HG03025 (cell line): Measurements from ENCODE around the gene SLC38A9.
"Not testable (repeated sequence)": the region's sequence is repeated elsewhere in the genome, so short reads cannot be mapped to it uniquely, and the experiment has no call there.

Experiments used
- ATAC-seq: cut with Tn5 transposase; IDR thresholded peaks from one replicate; pipeline ENCODE4 v1.9.1; 2021; ENCODE audit warnings: mild to moderate bottlenecking, moderate library complexity; ENCODE audit not compliant: unreplicated experiment, low FRiP score

The SLC38A9 gene

DNA sequence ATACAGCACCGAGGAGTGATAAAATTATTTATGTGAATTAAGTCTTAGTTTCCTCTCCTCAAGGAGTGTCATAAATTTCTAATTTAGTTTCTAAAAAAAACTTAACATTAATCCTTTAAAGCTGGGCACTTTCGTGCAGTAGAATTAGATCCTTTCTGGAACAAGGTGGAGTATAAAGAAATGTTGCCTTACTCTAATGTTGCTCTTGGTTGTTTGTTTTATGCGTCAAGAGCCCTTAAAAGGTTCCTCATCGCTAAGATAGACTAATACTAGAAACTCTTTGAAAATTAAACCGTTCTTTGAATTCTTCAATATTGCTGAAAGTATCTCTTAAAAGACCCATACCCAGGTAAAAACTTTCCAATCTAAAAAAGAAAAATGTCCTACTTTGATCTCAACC lies 93.8 kb downstream of the SLC38A9 start:
- ATAC-seq = no peak

DNA sequence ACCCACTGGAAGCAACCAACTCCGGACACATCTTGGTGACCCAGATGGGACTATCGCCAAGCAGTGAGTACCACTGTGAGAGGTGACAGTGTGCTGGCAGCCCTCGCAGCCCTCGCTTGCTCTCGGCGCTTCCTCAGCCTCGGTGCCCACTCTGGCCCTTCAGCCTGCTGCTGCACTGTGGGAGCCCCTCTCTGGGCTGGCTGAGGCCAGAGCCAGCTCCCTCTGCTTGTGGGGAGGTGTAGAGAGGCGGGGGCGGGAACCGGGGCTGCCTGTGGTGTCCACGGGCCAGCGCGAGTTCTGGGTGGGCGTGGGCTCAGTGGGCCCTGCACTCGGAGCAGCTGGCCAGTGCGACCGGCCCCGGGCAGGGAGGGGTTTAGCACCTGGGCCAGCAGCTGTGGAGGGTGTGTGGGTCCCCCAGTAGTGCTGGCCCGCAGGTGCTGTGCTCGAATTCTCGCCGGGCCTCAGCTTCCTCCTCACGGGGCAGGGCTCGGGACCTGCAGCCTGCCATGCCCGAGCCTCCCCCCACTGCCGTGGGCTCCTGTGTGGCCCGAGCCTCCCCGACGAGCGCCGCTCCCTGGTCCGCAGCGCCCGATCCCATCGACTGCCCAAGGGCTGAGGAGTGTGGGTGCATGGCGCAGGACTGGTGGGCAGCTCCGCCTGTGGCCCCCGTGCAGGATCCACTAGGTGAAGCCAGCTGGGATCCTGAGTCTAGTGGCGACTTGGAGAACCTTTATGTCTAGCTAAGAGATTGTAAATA lies 98.8 kb downstream of the SLC38A9 start:
- no peak for ATAC-seq

DNA sequence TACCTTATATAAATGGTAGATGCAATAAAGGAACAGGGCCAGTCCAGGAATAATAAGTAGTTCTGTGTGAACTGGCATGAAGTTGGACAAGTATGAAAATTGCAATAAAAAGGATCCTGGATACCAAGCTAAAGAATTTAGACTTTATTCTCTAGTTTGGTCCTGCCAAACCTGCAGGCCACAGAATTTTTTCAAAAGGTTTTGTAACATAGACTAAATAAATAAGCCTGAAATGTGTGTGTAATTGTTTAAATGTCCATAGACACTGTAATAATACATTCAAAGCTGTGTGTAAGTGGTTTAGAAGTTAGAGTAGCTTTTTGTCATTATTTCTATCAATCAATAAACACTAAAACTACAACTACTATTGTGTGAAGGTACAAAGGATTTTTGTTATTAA lies 101.6 kb downstream of the SLC38A9 start:
- ATAC-seq = no peak

DNA sequence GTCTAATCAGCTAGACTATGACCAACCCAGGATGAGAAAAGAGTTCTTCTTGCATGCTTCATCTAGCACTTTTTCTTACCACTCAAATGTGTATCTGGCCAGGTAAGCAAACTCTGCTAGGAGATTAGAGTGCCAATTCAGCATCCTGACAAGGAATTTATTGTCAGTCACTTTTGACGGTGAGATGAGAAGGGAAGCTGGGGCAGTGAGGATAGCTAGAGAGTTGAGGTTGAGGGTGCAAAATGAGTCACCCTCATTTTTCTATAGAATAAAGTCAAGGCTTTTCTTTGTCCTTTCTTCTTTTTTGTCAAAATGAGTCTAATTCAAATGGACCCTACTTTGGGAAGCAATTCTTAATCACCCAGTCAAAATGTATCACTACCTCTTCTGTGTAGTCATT lies 102.7 kb downstream of the SLC38A9 start:
- no peak for ATAC-seq

DNA sequence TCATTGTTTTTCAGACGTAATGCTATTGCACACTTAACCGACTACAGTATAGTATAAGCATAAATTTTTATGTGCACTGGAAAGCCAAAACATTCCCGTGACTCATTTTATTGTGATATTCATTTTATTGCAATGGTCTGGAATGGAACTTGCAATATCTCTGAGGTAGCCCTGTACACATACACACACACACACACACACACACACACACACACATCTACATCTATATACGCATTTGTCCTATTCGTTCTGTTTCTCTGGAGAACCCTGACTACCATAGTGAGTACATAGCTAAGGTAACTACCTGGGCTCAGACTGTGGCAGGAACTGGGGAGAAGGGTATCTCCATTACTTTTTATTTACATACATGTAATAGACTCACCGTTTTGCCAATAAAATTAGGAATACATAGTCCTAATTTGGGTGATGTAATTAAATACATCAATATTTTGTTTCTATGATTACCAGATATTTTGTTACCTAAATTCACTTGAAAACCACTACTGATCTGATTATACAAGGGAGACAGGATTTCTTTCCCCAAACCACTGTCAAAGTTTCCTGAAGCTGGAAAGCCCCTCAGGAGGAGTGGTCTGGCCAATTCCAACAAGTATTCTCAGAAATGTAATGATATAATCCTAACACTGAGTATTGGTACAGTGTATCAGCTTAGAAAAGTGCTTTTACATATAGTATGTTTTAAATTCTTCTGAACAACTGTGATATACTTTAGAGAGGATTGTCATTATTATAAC lies 103.4 kb downstream of the SLC38A9 start:
- no peak for ATAC-seq

DNA sequence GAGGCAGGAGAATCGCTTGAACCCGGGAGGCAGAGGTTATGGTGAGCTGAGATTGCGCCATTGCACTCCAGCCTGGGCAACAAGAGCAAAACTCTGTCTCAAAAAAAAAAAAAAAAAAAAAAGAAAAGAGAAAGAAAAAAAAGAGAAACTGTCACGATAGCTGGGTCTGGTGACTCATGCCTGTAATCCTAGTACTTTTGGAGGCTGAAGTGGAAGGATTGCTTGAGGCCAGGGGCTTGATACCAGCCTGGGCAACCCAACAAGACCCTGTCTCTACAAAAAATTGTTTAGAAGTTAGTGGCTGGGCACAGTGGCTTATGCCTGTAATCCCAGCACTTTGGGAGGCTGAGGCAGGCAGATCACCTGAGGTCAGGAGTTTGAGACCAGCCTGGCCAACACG lies 104.8 kb downstream of the SLC38A9 start:
- ATAC-seq = not testable (repeated sequence)

DNA sequence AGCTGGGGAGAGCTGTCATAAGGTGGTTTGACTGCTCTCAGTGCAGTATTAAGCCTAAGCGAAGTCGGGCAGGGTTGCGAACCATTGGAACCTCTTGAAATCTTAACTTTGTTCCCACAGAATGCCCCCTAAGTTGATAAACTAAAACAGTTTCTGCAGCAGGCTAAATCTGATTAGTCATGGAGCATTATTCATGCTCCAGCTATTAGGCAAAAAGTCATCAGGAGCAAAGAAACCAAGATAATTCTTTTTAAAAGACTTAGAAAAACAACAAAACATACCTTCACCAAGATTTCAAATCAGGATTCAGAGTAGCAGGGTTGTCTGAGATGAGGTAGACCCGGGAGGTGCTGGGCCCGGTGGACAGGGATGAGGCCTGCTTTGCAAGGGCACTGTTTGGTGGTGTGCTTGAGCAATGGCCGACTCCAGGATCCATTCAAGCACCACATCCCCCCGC lies 107.5 kb downstream of the SLC38A9 start:
- no peak for ATAC-seq

DNA sequence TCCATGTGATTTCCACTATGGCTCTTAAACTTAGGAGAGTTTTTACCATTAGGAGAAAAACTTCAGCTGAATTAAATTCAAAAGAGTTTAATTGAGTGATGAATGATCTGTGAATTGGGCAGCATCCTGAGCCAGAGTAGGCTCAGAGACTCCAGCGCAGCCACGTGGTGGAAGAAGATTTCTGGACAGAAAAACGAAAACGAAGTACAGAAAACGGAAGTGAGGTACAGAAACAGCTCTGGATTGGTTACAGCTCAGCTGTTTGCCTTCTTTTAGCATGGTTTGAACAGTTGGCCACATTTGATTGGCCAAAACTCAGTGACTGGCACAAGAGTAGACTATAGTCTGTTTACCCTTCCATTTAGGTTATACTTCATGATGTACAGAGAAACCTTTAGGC lies 108.2 kb downstream of the SLC38A9 start:
- ATAC-seq = no peak

DNA sequence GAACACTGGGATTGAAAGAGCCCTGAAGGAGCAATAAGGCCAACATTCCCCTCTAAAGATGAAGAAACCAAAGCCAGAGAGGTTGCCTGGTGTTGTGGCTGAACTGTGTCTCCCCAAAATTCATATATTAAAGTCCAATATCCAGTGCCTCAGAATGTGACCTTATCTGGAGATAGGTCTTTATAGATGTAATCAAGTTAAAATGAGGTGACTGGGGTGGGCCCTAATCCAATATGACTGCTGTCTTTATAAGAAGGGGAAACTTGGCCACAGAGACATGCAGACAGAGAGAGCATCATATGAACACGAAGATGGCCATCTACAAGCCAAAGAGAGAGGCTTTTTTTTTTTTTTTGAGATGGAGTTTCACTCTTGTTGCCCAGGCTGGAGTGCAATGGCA lies 110.5 kb downstream of the SLC38A9 start:
- no peak for ATAC-seq

DNA sequence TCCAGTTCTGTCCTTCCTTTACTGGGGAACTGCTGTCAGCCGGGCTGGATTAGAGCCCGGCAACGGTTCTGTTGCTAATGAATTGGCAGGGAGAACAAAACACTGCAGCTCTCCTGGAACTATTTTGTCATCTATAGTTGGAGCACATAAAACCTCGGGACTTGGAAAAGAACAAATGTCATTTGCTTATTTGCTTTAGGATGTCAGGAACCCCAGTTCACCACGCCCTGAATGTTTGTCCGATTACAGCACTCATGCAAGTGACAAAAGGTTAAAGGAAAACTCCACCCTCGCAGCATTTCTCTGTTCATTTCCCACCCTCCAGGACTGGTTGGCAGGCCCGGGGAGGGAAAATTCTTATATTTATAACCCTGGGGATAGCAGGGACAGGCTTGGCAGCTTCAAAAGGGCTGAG lies 110.9 kb downstream of the SLC38A9 start:
- no peak for ATAC-seq

DNA sequence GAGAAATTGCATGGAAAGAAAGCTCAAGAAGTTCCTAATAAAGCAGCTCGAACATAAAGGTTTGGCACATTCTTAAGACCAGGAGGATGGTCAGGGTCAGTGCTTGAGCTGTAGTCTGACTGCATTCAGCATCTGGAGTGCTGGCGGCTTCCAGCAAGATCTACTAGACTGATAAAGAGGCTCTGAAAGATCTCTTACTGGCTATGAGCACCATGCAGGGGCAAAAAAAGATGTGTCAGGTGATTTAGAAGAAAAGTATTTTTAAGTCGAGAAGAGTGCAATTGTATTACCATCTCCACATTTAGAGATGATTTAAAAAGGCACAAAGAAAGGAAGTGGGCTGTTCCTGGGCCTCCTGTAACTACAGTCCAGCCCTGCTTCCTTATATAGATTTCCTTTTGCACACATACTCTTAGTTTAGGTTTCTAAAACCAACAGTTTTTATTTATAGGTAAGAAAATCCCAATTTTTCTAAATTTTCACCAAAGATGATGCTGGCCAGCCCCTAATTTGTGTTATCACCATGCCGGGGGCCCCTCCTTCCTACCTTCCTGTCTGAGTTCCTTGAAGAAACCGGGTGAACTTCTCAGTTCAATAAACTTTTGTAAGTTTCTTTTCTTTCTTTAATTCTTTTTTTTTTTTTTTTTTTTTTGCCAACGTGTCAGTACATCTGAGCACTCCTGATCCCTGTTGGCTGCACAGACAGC lies 111.5 kb downstream of the SLC38A9 start:
- ATAC-seq = no peak

DNA sequence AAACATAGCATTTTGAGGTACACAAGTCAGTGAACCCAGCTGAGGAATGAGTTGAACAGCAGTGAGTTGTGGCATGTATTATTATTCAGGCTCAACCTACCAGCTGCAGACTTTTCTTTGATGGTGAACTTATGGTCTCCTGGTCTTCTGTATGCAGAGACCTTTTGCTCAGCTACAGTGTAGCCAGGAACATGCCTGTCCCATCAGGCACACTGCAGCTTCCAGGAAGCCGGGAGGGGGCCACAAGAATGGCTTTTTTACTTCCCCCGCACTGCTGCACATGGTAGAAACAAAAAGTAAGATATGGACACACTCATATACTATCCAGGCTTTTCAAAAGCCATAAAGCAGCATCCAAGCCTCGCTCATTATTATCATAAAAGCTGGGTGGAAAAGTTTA lies 112.0 kb downstream of the SLC38A9 start:
- no peak for ATAC-seq

DNA sequence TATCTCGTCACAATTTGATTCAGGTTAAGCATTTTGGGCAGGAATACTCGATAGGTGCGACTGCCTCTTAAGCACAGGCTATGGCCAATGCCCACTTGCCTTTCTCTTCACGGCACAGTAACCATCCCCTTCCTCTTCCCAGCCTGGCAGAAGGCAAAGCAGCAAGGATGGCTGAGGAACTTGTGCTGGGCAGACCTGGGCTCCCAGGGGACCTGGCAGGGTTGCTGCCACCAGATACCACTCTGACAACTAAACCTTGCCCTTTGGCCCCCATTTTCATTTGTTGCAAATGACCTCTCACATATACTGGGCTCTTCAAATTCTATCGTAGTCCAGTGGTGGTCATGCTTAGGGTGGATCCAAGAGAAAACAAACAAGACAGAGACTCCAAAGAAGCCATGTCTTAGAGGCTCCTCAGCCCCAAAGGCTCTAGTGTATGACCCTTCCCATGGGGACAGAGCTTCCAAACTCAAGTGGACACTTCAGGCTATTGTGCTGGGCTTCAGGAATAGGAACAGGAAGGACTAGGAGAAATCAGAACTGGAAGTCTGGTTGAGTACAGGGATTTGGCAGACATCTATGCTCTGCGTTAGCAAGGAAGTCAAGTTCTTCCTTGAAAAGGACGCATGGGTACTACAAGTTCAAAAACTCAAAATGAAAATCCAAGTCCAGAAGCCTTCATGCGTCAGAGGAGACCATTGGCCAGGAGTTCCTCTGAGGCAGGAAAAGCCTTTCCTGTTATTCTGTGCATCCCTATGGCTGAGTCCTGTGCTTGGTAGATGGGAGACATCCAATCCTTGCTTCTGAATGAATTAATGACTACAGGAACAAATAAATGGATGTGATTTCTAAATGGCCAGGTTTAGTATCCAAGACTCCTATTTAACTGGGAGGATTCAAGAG lies 112.7 kb downstream of the SLC38A9 start:
- no peak for ATAC-seq

DNA sequence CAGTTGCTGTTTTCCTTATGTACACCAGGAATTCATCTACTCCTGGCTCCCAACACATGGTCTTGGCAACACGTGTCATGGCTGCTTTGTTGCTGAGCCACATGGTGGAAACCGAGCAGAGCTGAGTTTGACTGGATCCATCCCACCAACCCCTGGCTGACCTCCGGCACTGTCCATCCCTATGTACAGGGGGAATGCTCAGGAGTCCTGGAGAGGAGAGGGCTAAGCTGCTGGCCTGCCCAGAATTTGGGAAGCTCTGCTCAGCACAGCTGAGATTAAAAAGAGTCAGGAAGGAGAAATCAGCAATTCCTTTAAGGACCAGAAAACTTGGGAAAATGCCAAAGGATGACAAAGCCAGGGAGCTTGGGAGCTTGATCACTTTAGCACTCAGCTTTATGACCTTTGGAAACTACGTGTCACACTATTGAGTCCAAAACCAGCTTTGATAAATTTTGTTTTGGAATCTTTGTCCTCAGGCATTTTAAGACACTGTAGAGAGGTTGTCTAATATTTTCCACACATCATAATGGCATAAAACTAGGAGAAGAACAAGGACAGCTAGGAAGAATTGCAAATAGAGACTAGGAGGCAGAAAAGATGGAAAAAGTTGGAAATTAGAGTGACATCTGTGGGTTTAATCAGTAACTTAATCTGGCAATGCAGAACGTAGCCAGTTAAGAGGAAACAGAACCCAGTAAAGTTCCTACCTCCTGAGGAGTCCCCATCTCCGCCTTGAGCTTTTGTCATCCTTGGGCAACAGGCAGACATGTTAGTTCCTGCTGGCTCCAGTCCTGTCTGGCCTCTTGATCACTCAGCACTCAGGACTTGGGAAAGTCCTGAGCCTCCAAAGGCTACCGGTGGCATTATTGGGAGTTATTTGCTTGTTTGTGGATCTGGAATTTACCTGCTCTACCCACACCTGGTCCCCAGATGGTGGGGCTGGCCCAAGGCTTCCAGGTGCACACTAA lies 114.8 kb downstream of the SLC38A9 start:
- no peak for ATAC-seq

DNA sequence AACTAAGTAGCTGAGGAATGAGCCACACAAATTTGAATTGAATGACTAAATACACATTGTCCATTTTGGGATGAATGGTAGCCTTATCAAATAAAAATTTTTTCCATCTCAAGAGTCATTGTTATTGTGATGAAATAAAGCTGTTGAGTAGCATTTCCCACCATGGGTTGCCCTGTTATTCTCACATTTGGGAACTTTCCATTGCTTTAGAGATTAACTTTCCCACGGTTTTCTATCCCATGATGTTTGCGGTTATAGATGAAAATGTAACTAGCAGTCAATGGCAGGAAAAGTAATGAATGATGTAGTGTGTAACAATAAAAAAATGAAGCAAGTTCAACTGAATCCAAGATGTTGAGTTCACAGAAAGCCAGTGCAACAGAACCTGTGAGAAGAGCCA lies 117.5 kb downstream of the SLC38A9 start:
- no peak for ATAC-seq

DNA sequence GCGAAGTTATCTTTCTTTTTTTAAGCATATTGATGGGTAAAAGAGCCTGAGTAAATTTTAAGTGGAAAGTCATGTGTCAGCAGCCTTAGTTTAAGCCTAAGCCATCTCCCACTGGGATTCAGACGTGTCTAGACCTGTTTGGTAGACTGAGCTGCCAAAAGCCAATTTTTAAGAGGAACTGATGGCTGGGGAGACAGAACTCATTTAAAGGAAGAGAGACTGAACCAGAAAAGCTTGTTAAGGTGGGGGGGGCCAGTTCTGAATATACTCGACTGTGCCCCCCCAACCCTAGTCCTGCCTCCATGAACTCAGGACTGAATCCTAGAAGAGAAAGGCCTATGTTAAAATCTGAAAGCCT lies 119.0 kb downstream of the SLC38A9 start:
- ATAC-seq = no peak

DNA sequence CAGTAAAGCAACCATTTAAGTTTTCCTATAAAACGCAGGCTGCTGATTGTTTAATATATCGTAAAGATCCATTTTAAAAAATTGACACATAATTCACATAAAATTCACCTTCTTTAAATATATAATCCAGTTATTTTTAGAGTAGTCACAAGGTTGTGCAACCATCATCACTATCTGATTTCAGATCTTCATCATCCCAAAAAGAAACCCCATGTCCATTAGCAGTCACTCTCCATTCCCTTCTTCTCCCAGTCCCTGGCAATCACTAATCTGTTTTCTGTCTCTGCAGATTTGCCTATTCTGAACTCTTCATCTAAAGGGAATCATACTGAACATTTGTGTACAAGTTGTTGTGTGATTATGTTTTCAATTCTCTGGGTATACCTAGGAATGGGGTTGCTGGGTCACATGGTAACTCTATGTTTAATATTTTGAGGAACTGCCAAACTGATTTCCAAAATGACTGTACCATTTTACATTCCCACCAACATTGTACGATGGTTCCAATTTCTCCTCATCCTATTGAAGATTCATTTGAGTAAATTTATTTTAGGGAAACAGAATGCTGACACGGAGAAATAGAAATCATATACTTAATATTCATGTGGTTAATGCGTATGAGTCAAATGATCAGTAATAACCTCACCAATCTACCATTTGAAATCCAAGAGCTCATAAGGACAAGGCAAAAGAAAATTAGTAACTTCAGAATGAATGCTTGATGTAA lies 119.6 kb downstream of the SLC38A9 start:
- ATAC-seq = no peak

DNA sequence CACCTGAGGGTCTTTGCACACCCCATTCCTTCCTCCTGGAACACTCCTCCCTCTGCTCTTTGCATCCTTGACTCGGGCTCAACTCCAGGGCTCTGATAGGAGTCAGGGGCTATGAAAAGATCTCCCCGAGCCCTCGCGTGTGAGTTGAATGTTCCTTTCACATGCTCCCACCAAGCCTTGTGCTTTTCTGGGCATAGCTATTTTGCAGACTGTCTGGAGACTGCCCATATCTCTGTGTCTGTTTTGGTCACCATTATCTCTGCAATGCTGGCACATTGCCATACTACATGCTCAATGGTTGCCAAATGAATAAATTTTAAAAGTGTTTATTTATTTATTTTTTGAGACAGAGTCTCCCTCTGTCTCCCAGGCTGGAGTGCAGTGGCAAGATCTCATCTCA lies 120.4 kb downstream of the SLC38A9 start:
- ATAC-seq = no peak

DNA sequence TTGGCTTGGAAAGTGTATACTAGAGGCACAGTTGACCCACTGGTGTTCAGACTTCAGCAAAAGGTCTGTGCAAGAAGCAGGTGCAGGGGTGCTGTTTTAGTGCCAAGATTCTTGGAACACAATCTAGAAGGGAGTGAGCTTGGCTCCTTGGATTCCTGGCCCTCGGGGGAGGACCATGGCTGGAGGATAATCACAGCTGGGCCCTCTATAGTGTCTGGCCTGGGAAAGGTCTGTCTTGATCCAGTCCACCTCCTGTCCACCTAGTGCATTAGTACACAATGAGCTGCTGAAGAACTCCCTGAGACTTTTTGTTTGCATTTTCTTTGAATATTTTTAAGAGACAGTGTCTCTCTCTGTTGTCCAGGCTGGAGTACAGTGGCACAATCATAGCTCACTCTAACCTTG lies 126.9 kb downstream of the SLC38A9 start:
- no peak for ATAC-seq
